Neural crest cell (in vitro differentiated cells): ENCODE data around the gene MSTN. TPM values are rescaled to one million over a fixed set of nuclear protein-coding genes. Genes with fewer than 3 reads are reported as not detected.

Experiments used
- DNase-seq: peaks from one replicate; pipeline ENCODE4 v3.0.0; 2021; ENCODE audit warnings: low read depth, mixed read lengths, low spot score
- H3K27ac Mint-ChIP-seq: one replicate; pipeline ENCODE4 v1.8.0; 2021; ENCODE audit warnings: mild to moderate bottlenecking, mixed read lengths; ENCODE audit not compliant: unreplicated experiment
- H3K27me3 Mint-ChIP-seq: 2 replicates; pipeline ENCODE4 v1.8.0; 2021; ENCODE audit warnings: low read depth, mild to moderate bottlenecking, mixed read lengths
- H3K36me3 Mint-ChIP-seq: 2 replicates; pipeline ENCODE4 v1.8.0; 2021; ENCODE audit warnings: low read depth, mild to moderate bottlenecking, mixed read lengths
- H3K4me1 Mint-ChIP-seq: 2 replicates; pipeline ENCODE4 v1.8.0; 2021; ENCODE audit warnings: mixed read lengths
- H3K4me3 Mint-ChIP-seq: one replicate; pipeline ENCODE4 v1.8.0; 2021; ENCODE audit warnings: mild to moderate bottlenecking, mixed read lengths
- H3K9me3 Mint-ChIP-seq: 2 replicates; pipeline ENCODE4 v1.8.0; 2021; ENCODE audit warnings: mixed read lengths
- CTCF ChIP-seq: fragments of 200-600 bp; sonication (generic); conservative IDR thresholded peaks from 2 replicates; pipeline ENCODE4 v1.5.0; 2021; ENCODE audit warnings: antibody characterized with exemption, mild to moderate bottlenecking
- total RNA-seq: library from RNA; stranded (reverse); gene quantifications from 2 replicates; pipeline ENCODE4 v1.2.1, GENCODE V29; 2021

Gene MSTN
- total RNA-seq, 1 donor from 2014 or later = 0.35 TPM

GRCh38 chr2:190068764-190069163, 6.2 kb upstream of the MSTN start:
- Mint-ChIP-seq H3K27ac (no peak overlapping the region), H3K4me3 (no peak overlapping the region), H3K9me3 (no peaks in the 10 kb centered on the region), H3K4me1 (peaks cover 4% of the 10 kb centered on the region), H3K36me3 (no peaks in the 10 kb centered on the region), H3K27me3 (no peaks in the 10 kb centered on the region)
- DNase-seq = no peak
- no peak for TF ChIP-seq CTCF

GRCh38 chr2:190065839-190066238, 3.3 kb upstream of the MSTN start:
- Mint-ChIP-seq H3K9me3 (no peaks in the 10 kb centered on the region), H3K27me3 (no peaks in the 10 kb centered on the region), H3K27ac (no peak overlapping the region), H3K4me1 (peaks cover 17% of the 10 kb centered on the region), H3K4me3 (no peak overlapping the region), H3K36me3 (no peaks in the 10 kb centered on the region)
- no peak for TF ChIP-seq CTCF
- no peak for DNase-seq

GRCh38 chr2:190063624-190064023, 1.1 kb upstream of the MSTN start:
- Mint-ChIP-seq H3K36me3 (no peaks in the 10 kb centered on the region), H3K4me1 (peaks cover 17% of the 10 kb centered on the region), H3K27me3 (no peaks in the 10 kb centered on the region), H3K4me3 (no peak overlapping the region), H3K9me3 (no peaks in the 10 kb centered on the region), H3K27ac (no peak overlapping the region)
- no peak for TF ChIP-seq CTCF
- DNase-seq = no peak

GRCh38 chr2:190062053-190062452, 476 bp downstream of the MSTN start:
- H3K4me1 Mint-ChIP-seq = peaks cover 17% of the 10 kb centered on the region
- H3K4me3 Mint-ChIP-seq = no peak overlapping the region
- H3K9me3 Mint-ChIP-seq = no peaks in the 10 kb centered on the region
- no peak overlapping the region for H3K27ac Mint-ChIP-seq
- no peaks in the 10 kb centered on the region for H3K36me3 Mint-ChIP-seq
- no peaks in the 10 kb centered on the region for H3K27me3 Mint-ChIP-seq
- no peak for TF ChIP-seq CTCF
- DNase-seq = no peak

GRCh38 chr2:190060626-190061025, 1.9 kb downstream of the MSTN start:
- Mint-ChIP-seq H3K4me3 (no peak overlapping the region), H3K27me3 (no peaks in the 10 kb centered on the region)
- TF ChIP-seq CTCF = no peak

GRCh38 chr2:190060019-190060418, 2.5 kb downstream of the MSTN start:
- no peak overlapping the region for H3K4me3 Mint-ChIP-seq
- TF ChIP-seq CTCF = no peak

More at GRCh38 chr2:190060626-190061025, 1.9 kb downstream of the MSTN start:
- Mint-ChIP-seq H3K36me3 (no peaks in the 10 kb centered on the region), H3K9me3 (no peaks in the 10 kb centered on the region), H3K4me1 (peaks cover 17% of the 10 kb centered on the region), H3K27ac (no peak overlapping the region)
- DNase-seq = no peak

More at GRCh38 chr2:190060019-190060418, 2.5 kb downstream of the MSTN start:
- no peak for DNase-seq
- Mint-ChIP-seq H3K4me1 (peaks cover 17% of the 10 kb centered on the region), H3K27me3 (no peaks in the 10 kb centered on the region), H3K27ac (no peak overlapping the region), H3K36me3 (no peaks in the 10 kb centered on the region), H3K9me3 (no peaks in the 10 kb centered on the region)
